Measurements from ENCODE around the gene ADCY2. TPM values are rescaled to one million over a fixed set of nuclear protein-coding genes. Genes with fewer than 3 reads are reported as not detected.

Gene ADCY2
- polyA plus RNA-seq, 1 donor = 5.5 TPM

- no peak for DNase-seq
Measured at GRCh38 chr5:7667216-7667767, 271.4 kb downstream of the ADCY2 start.

- DNase-seq = no peak
Measured at GRCh38 chr5:7668161-7668560, 272.2 kb downstream of the ADCY2 start.

GRCh38 chr5:7668627-7669026, 272.7 kb downstream of the ADCY2 start:
- no peak for DNase-seq

GRCh38 chr5:7671381-7671993, 275.5 kb downstream of the ADCY2 start:
- DNase-seq = no peak

- DNase-seq = no peak
Measured at GRCh38 chr5:7673658-7674057, 277.7 kb downstream of the ADCY2 start.

- no peak for DNase-seq
Measured at GRCh38 chr5:7676455-7676854, 280.5 kb downstream of the ADCY2 start.

GRCh38 chr5:7678030-7678429, 282.1 kb downstream of the ADCY2 start:
- no peak for DNase-seq

- DNase-seq = no peak
Measured at GRCh38 chr5:7679663-7680062, 283.7 kb downstream of the ADCY2 start.

GRCh38 chr5:7680260-7680659, 284.3 kb downstream of the ADCY2 start:
- DNase-seq = no peak

GRCh38 chr5:7682379-7682778, 286.4 kb downstream of the ADCY2 start:
- DNase-seq = no peak

GRCh38 chr5:7683753-7684152, 287.8 kb downstream of the ADCY2 start:
- DNase-seq = no peak

- no peak for DNase-seq
Measured at GRCh38 chr5:7684826-7685225, 288.9 kb downstream of the ADCY2 start.

GRCh38 chr5:7686794-7687193, 290.9 kb downstream of the ADCY2 start:
- no peak for DNase-seq

GRCh38 chr5:7690557-7690956, 294.6 kb downstream of the ADCY2 start:
- DNase-seq = no peak

- DNase-seq = no peak
Measured at GRCh38 chr5:7705261-7705660, 309.3 kb downstream of the ADCY2 start.

- DNase-seq = no peak
Measured at GRCh38 chr5:7705736-7706135, 309.8 kb downstream of the ADCY2 start.

- DNase-seq = no peak
Measured at GRCh38 chr5:7706256-7706655, 310.3 kb downstream of the ADCY2 start.

- no peak for DNase-seq
Measured at GRCh38 chr5:7714119-7714518, 318.2 kb downstream of the ADCY2 start.

GRCh38 chr5:7714697-7715096, 318.8 kb downstream of the ADCY2 start:
- no peak for DNase-seq

GRCh38 chr5:7717691-7718090, 321.8 kb downstream of the ADCY2 start:
- DNase-seq = no peak

GRCh38 chr5:7728076-7728475, 332.1 kb downstream of the ADCY2 start:
- no peak for DNase-seq

GRCh38 chr5:7741415-7742065, 345.6 kb downstream of the ADCY2 start:
- DNase-seq = no peak

GRCh38 chr5:7742241-7742656, 346.3 kb downstream of the ADCY2 start:
- DNase-seq = no peak

Data from left kidney (tissue), 2 donors.